Measurements from ENCODE around the gene TEX2. TPM values are rescaled to one million over a fixed set of nuclear protein-coding genes. Genes with fewer than 3 reads are reported as not detected.
"Not testable (repeated sequence)": the region's sequence is repeated elsewhere in the genome, so short reads cannot be mapped to it uniquely, and the experiment has no call there.

The TEX2 gene
- total RNA-seq, 3 donors from 2014 or later = 18.4 to 20.4 (median 19.9) TPM

GRCh38 chr17:64255764-64256163, 7.3 kb downstream of the TEX2 start:
- Mint-ChIP-seq H3K36me3 (ENCODE audit: insufficient read depth) (peaks cover 2% of the 10 kb centered on the region), H3K9me3 (no peaks in the 10 kb centered on the region), H3K4me3 (no peak overlapping the region), H3K27me3 (ENCODE audit: low read depth) (no peaks in the 10 kb centered on the region), H3K4me1 (ENCODE audit: low read depth) (peaks cover 11% of the 10 kb centered on the region)
- ATAC-seq = no peak
- DNase-seq = no peak

- H3K4me1 Mint-ChIP-seq (ENCODE audit: low read depth) = peaks cover 3% of the 10 kb centered on the region
- no peaks in the 10 kb centered on the region for H3K9me3 Mint-ChIP-seq
- peaks cover 5% of the 10 kb centered on the region for H3K36me3 Mint-ChIP-seq (ENCODE audit: insufficient read depth)
- H3K4me3 Mint-ChIP-seq = no peak overlapping the region
- DNase-seq (no peak), ATAC-seq (no peak)
- no peaks in the 10 kb centered on the region for H3K27me3 Mint-ChIP-seq (ENCODE audit: low read depth)
These were observed 8.3 kb downstream of the TEX2 start for GRCh38 chr17:64254755-64255154.

- Mint-ChIP-seq H3K4me3 (no peak overlapping the region), H3K36me3 (ENCODE audit: insufficient read depth) (peaks cover 5% of the 10 kb centered on the region), H3K27me3 (ENCODE audit: low read depth) (no peaks in the 10 kb centered on the region), H3K9me3 (no peaks in the 10 kb centered on the region), H3K4me1 (ENCODE audit: low read depth) (peaks cover 2% of the 10 kb centered on the region)
- DNase-seq (no peak), ATAC-seq (no peak)
These were observed 9.6 kb downstream of the TEX2 start for GRCh38 chr17:64253470-64253869.

- Mint-ChIP-seq H3K9me3 (no peaks in the 10 kb centered on the region), H3K4me3 (no peak overlapping the region), H3K27me3 (ENCODE audit: low read depth) (no peaks in the 10 kb centered on the region), H3K36me3 (ENCODE audit: insufficient read depth) (peaks cover 7% of the 10 kb centered on the region), H3K4me1 (ENCODE audit: low read depth) (peaks cover 2% of the 10 kb centered on the region)
- no peak for DNase-seq
- no peak for ATAC-seq
These were observed 10.2 kb downstream of the TEX2 start for GRCh38 chr17:64252831-64253230.

GRCh38 chr17:64250233-64250835, 12.7 kb downstream of the TEX2 start:
- H3K27me3 Mint-ChIP-seq (ENCODE audit: low read depth) = no peaks in the 10 kb centered on the region
- no peak for ATAC-seq
- DNase-seq = no peak
- H3K9me3 Mint-ChIP-seq = no peaks in the 10 kb centered on the region
- no peak overlapping the region for H3K4me3 Mint-ChIP-seq
- H3K4me1 Mint-ChIP-seq (ENCODE audit: low read depth) = peaks cover 2% of the 10 kb centered on the region
- peaks cover 8% of the 10 kb centered on the region for H3K36me3 Mint-ChIP-seq (ENCODE audit: insufficient read depth)

- Mint-ChIP-seq H3K36me3 (ENCODE audit: insufficient read depth) (peaks cover 8% of the 10 kb centered on the region), H3K9me3 (no peaks in the 10 kb centered on the region), H3K4me3 (no peak overlapping the region), H3K4me1 (ENCODE audit: low read depth) (peaks cover 9% of the 10 kb centered on the region), H3K27me3 (ENCODE audit: low read depth) (no peaks in the 10 kb centered on the region)
- DNase-seq (no peak), ATAC-seq (no peak)
These were observed 15.2 kb downstream of the TEX2 start for GRCh38 chr17:64247836-64248235.

GRCh38 chr17:64245218-64246145, 17.6 kb downstream of the TEX2 start:
- Mint-ChIP-seq H3K4me3 (no peak overlapping the region), H3K9me3 (no peaks in the 10 kb centered on the region), H3K27me3 (ENCODE audit: low read depth) (no peaks in the 10 kb centered on the region), H3K4me1 (ENCODE audit: low read depth) (peaks cover 10% of the 10 kb centered on the region), H3K36me3 (ENCODE audit: insufficient read depth) (peaks cover 8% of the 10 kb centered on the region)
- ATAC-seq (no peak), DNase-seq (no peak)

GRCh38 chr17:64244165-64244564, 18.9 kb downstream of the TEX2 start:
- ATAC-seq (no peak), DNase-seq (no peak)
- no peak overlapping the region for H3K4me3 Mint-ChIP-seq
- no peaks in the 10 kb centered on the region for H3K9me3 Mint-ChIP-seq
- peaks cover 6% of the 10 kb centered on the region for H3K36me3 Mint-ChIP-seq (ENCODE audit: insufficient read depth)
- no peaks in the 10 kb centered on the region for H3K27me3 Mint-ChIP-seq (ENCODE audit: low read depth)
- H3K4me1 Mint-ChIP-seq (ENCODE audit: low read depth) = peaks cover 15% of the 10 kb centered on the region

GRCh38 chr17:64243340-64243739, 19.7 kb downstream of the TEX2 start:
- ATAC-seq (no peak), DNase-seq (no peak)
- no peaks in the 10 kb centered on the region for H3K9me3 Mint-ChIP-seq
- peaks cover 6% of the 10 kb centered on the region for H3K36me3 Mint-ChIP-seq (ENCODE audit: insufficient read depth)
- H3K27me3 Mint-ChIP-seq (ENCODE audit: low read depth) = no peaks in the 10 kb centered on the region
- H3K4me1 Mint-ChIP-seq (ENCODE audit: low read depth) = peaks cover 22% of the 10 kb centered on the region
- H3K4me3 Mint-ChIP-seq = no peak overlapping the region

- no peaks in the 10 kb centered on the region for H3K9me3 Mint-ChIP-seq
- no peaks in the 10 kb centered on the region for H3K27me3 Mint-ChIP-seq (ENCODE audit: low read depth)
- H3K4me1 Mint-ChIP-seq (ENCODE audit: low read depth) = peaks cover 22% of the 10 kb centered on the region
- ATAC-seq = no peak
- DNase-seq = no peak
- H3K36me3 Mint-ChIP-seq (ENCODE audit: insufficient read depth) = peaks cover 4% of the 10 kb centered on the region
- H3K4me3 Mint-ChIP-seq = no peak overlapping the region
These were observed 20.4 kb downstream of the TEX2 start for GRCh38 chr17:64242633-64243032.

- H3K27me3 Mint-ChIP-seq (ENCODE audit: low read depth) = no peaks in the 10 kb centered on the region
- ATAC-seq (no peak), DNase-seq (no peak)
- H3K9me3 Mint-ChIP-seq = no peaks in the 10 kb centered on the region
- peaks cover 31% of the 10 kb centered on the region for H3K4me1 Mint-ChIP-seq (ENCODE audit: low read depth)
- H3K36me3 Mint-ChIP-seq (ENCODE audit: insufficient read depth) = peaks cover 9% of the 10 kb centered on the region
- no peak overlapping the region for H3K4me3 Mint-ChIP-seq
These were observed 22.2 kb downstream of the TEX2 start for GRCh38 chr17:64240741-64241347.

- peaks cover 9% of the 10 kb centered on the region for H3K36me3 Mint-ChIP-seq (ENCODE audit: insufficient read depth)
- H3K27me3 Mint-ChIP-seq (ENCODE audit: low read depth) = no peaks in the 10 kb centered on the region
- no peak overlapping the region for H3K4me3 Mint-ChIP-seq
- ATAC-seq (no peak), DNase-seq (no peak)
- no peaks in the 10 kb centered on the region for H3K9me3 Mint-ChIP-seq
- H3K4me1 Mint-ChIP-seq (ENCODE audit: low read depth) = peaks cover 31% of the 10 kb centered on the region
These were observed 22.8 kb downstream of the TEX2 start for GRCh38 chr17:64240261-64240740.

GRCh38 chr17:64238449-64238848, 24.6 kb downstream of the TEX2 start:
- H3K27me3 Mint-ChIP-seq (ENCODE audit: low read depth); H3K4me3 Mint-ChIP-seq; DNase-seq; H3K9me3 Mint-ChIP-seq: not testable (repeated sequence)
- H3K36me3 Mint-ChIP-seq (ENCODE audit: insufficient read depth) = peaks cover 13% of the 10 kb centered on the region
- ATAC-seq = peak; percentile 91 to 94
- peaks cover 24% of the 10 kb centered on the region for H3K4me1 Mint-ChIP-seq (ENCODE audit: low read depth)

- H3K4me3 Mint-ChIP-seq = no peak overlapping the region
- H3K27me3 Mint-ChIP-seq (ENCODE audit: low read depth) = no peaks in the 10 kb centered on the region
- H3K4me1 Mint-ChIP-seq (ENCODE audit: low read depth) = peaks cover 24% of the 10 kb centered on the region
- H3K36me3 Mint-ChIP-seq (ENCODE audit: insufficient read depth) = peaks cover 18% of the 10 kb centered on the region
- ATAC-seq (no peak), DNase-seq (no peak)
- H3K9me3 Mint-ChIP-seq = no peaks in the 10 kb centered on the region
These were observed 26.1 kb downstream of the TEX2 start for GRCh38 chr17:64236827-64237403.

All from activated T-cell treated with anti-CD3 and anti-CD28 coated beads, Interleukin-2, amount 50 U/mL, for 4 hours (primary cell).